NB4 (cell line): ENCODE measurements around the gene ALDH6A1.

Experiments used
- CTCF ChIP-seq: IDR thresholded peaks from one replicate; pipeline ENCODE4 v1.5.1; 2012; ENCODE audit warnings: low read depth, low read length
- MAX ChIP-seq: IDR thresholded peaks from 2 replicates; pipeline ENCODE4 v1.6.1; 2011; ENCODE audit warnings: low read depth, low read length
- MYC ChIP-seq: IDR thresholded peaks from 2 replicates; pipeline ENCODE4 v1.6.1; 2011; ENCODE audit warnings: low read depth, low read length
- POLR2A ChIP-seq: IDR thresholded peaks from 2 replicates; pipeline ENCODE4 v1.6.1; 2011; ENCODE audit warnings: mild to moderate bottlenecking; ENCODE audit not compliant: insufficient read length; ENCODE audit errors: extremely low read depth

- TF ChIP-seq CTCF (no peak), MYC (no peak), POLR2A (no peak), MAX (no peak)
Measured at GRCh38 chr14:74089251-74090020, 5.2 kb upstream of the ALDH6A1 start.
